HepG2 (cell line): ENCODE results near the gene MYH7B. TPM values are rescaled to one million over a fixed set of nuclear protein-coding genes. Genes with fewer than 3 reads are reported as not detected.

Experiments
- ATAC-seq: fragments of 200-7000 bp; cut with Tn5 transposase; 3 replicates; pipeline ENCODE4 v1.9.1; 2020; ENCODE audit warnings: mild to moderate bottlenecking, moderate library complexity
- BruUV-seq: library from RNA; stranded (reverse); fragments of 400-500 nt; replicated peaks from 2 replicates; lab custom pipeline; 2021; lab: Mats Ljungman, UMichigan
- CTCF ChIA-PET: fragments of 300-600 bp; formaldehyde crosslinking; extraction: SDS; loops from one replicate; lab custom pipeline; 2021; ENCODE audit warnings: low total read pairs, inconsistent platforms, low intra/inter-chr PET ratio; lab: Yijun Ruan, JAX
- POLR2A ChIA-PET: fragments of 350-600 bp; sonication (Branson Sonifier 250); formaldehyde crosslinking; loops from one replicate; lab custom pipeline; 2020; ENCODE audit warnings: antibody characterized with exemption, inconsistent platforms; lab: Yijun Ruan, JAX
- DNase-seq: peaks from one replicate; pipeline ENCODE4 v3.0.0-alpha.2; 2015; ENCODE audit warnings: low spot score
- FAIRE-seq: peaks from 3 replicates; lab custom pipeline; 2011; peaks lifted over from hg19 to GRCh38; lab: Jason Lieb, UNC
- H2AFZ ChIP-seq: one replicate; pipeline ENCODE4 v1.6.1; 2011; ENCODE audit warnings: low read length, inconsistent platforms
- H3K27ac ChIP-seq: fragments of 300-600 bp; 3 replicates; pipeline ENCODE4 v1.8.0; 2011; ENCODE audit warnings: mixed run types, mild to moderate bottlenecking, mixed read lengths, low read length, inconsistent platforms; ENCODE audit not compliant: insufficient read depth; ENCODE audit errors: extremely low read length
- H3K27me3 ChIP-seq, 2 experiments: fragments of 200-600 bp in 1 of 2; 2 replicates in 1 of 2; 3 replicates in 1 of 2; pipeline versions ENCODE4 v1.6.0 to v1.8.0; 2011; ENCODE audit warnings: low read length in 2 of 2, mild to moderate bottlenecking in 2 of 2, moderate library complexity in 2 of 2, inconsistent platforms in 1 of 2; ENCODE audit not compliant: insufficient read depth in 2 of 2, control insufficient read depth in 1 of 2
- H3K36me3 ChIP-seq, 2 experiments: fragments of 200-600 bp in 1 of 2; replicated peaks in 1 of 2; 2 replicates in 1 of 2; 3 replicates in 1 of 2; pipeline versions ENCODE4 v1.5.1 to v1.8.0; 2011; ENCODE audit warnings: low read length in 2 of 2, inconsistent platforms in 1 of 2; ENCODE audit not compliant: insufficient read depth in 2 of 2, control insufficient read depth in 1 of 2
- H3K4me1 ChIP-seq: 2 replicates; pipeline ENCODE4 v1.5.1; 2012; ENCODE audit warnings: low read length, inconsistent platforms; ENCODE audit not compliant: insufficient read depth
- H3K4me2 ChIP-seq: 2 replicates; pipeline ENCODE4 v1.6.0; 2011; ENCODE audit warnings: low read depth, low read length, inconsistent platforms
- H3K4me3 ChIP-seq, 3 experiments: fragments of 200-600 bp in 1 of 3; sonication (generic), shearing (Covaris generic) in 1 of 3; replicated peaks in 1 of 3; 2 replicates each; pipeline ENCODE4 v1.5.1; 2011 to 2016; ENCODE audit warnings: low read length in 3 of 3, inconsistent platforms in 2 of 3, low read depth in 2 of 3, mild to moderate bottlenecking in 2 of 3, control low read depth in 1 of 3, mixed read lengths in 1 of 3; ENCODE audit not compliant: insufficient read depth in 1 of 3
- H3K79me2 ChIP-seq: one replicate; pipeline ENCODE4 v1.6.1; 2011; ENCODE audit warnings: low read length, inconsistent platforms; ENCODE audit not compliant: insufficient read depth
- H3K9ac ChIP-seq: 2 replicates; pipeline ENCODE4 v1.6.0; 2011; ENCODE audit warnings: mild to moderate bottlenecking, low read depth, low read length, inconsistent platforms; ENCODE audit not compliant: insufficient read depth
- H3K9me3 ChIP-seq: 2 replicates; pipeline ENCODE4 v1.5.1; 2012; ENCODE audit warnings: mild to moderate bottlenecking, low read length
- H4K20me1 ChIP-seq: 2 replicates; pipeline ENCODE4 v1.6.0; 2011; ENCODE audit warnings: inconsistent platforms, mild to moderate bottlenecking, low read length, moderate library complexity; ENCODE audit not compliant: insufficient read depth
- CHD4 ChIP-seq: fragments of 200-600 bp; sonication (generic); IDR thresholded peaks from 2 replicates; pipeline ENCODE4 v1.7.0; 2017; ENCODE audit warnings: mild to moderate bottlenecking, low read length, borderline replicate concordance
- GABPA ChIP-seq, 2 experiments: IDR thresholded peaks; 2 replicates each; pipeline ENCODE4 v1.6.1; 2011 to 2016; ENCODE audit warnings: low read depth in 2 of 2, low read length in 1 of 2, missing biosample characterization in 1 of 2, missing genetic modification characterization in 1 of 2
- HNF4A ChIP-seq: sonication (generic); formaldehyde crosslinking; IDR thresholded peaks from 2 replicates; pipeline ENCODE4 v1.4.0; 2020; ENCODE audit warnings: missing genetic modification reagents
- KLF6 ChIP-seq: IDR thresholded peaks from 2 replicates; pipeline ENCODE4 v1.8.0; 2016; ENCODE audit warnings: missing biosample characterization, missing genetic modification reagents
- POGZ ChIP-seq: sonication (generic); formaldehyde crosslinking; IDR thresholded peaks from 2 replicates; pipeline ENCODE4 v1.4.0; 2020; ENCODE audit warnings: mild to moderate bottlenecking, missing genetic modification reagents
- RBFOX2 ChIP-seq: fragments of 200-400 bp; formaldehyde crosslinking; IDR thresholded peaks from 2 replicates; pipeline ENCODE4 v1.6.1; 2017; ENCODE audit warnings: low read depth, mild to moderate bottlenecking, low read length
- SOX13 ChIP-seq, 3 experiments: fragments of 450-650 bp in 1 of 3; sonication (generic) in 1 of 3; formaldehyde crosslinking in 1 of 3; IDR thresholded peaks in 2 of 3; conservative IDR thresholded peaks in 1 of 3; 2 replicates each; pipeline versions ENCODE4 v1.5.0 to v1.6.1; 2016 to 2020; ENCODE audit warnings: antibody characterized with exemption in 1 of 3, mild to moderate bottlenecking in 1 of 3, missing compliant biosample characterization in 1 of 3, missing genetic modification reagents in 1 of 3, moderate library complexity in 1 of 3
- THAP9 ChIP-seq: sonication (generic); formaldehyde crosslinking; IDR thresholded peaks from 2 replicates; pipeline ENCODE4; 2020; ENCODE audit warnings: missing genetic modification reagents, mild to moderate bottlenecking, borderline replicate concordance
- ZBTB38 ChIP-seq: sonication (generic); formaldehyde crosslinking; IDR thresholded peaks from 2 replicates; pipeline ENCODE4 v1.5.1; 2020; ENCODE audit warnings: mild to moderate bottlenecking, missing genetic modification reagents
- ZNF512 ChIP-seq: sonication (generic); formaldehyde crosslinking; IDR thresholded peaks from 2 replicates; pipeline ENCODE4 v1.4.0; 2020; ENCODE audit warnings: mild to moderate bottlenecking, missing genetic modification reagents
- ZNF564 ChIP-seq: sonication (generic); formaldehyde crosslinking; IDR thresholded peaks from 2 replicates; pipeline ENCODE4 v1.8.1; 2023; ENCODE audit warnings: mild to moderate bottlenecking, missing genetic modification reagents
- ZNF615 ChIP-seq: sonication (generic); formaldehyde crosslinking; IDR thresholded peaks from 2 replicates; pipeline ENCODE4 v1.5.0; 2020; ENCODE audit warnings: mild to moderate bottlenecking, missing genetic modification reagents, borderline replicate concordance
- WGBS: methylation state at CpG from one replicate; pipeline ENCODE4 v1.1.6; 2017; ENCODE audit warnings: low lambda C conversion rate; 5-methylcytosine and 5-hydroxymethylcytosine counted together
- in situ Hi-C: cut with HindIII; loops from 2 replicates; pipeline ENCODE4 v1.10.0; 2017; ENCODE audit warnings: low pct_unique_long_range_greater_than_20kb; ENCODE audit not compliant: extremely low pct_ligation_motif_present
- intact Hi-C: fragments of 100-400 bp; cut with micrococcal nuclease; formaldehyde crosslinking; loops from one replicate; pipeline ENCODE4 v1.10.0; 2022; ENCODE audit not compliant: unreplicated experiment
- polyA plus RNA-seq, 8 experiments: library from polyadenylated mRNA; depleted of rRNA in 3 of 8; stranded (reverse) in 7 of 8; unstranded in 1 of 8; fragments of >200 nt; fragmentation: Illumina TruSeq in 4 of 8; extraction: Trizol in 4 of 8; gene quantifications; 2 replicates each; pipeline versions ENCODE4 v1.2.1 to v1.2.3, GENCODE V29; 2011 to 2016; ENCODE audit warnings: low read depth in 4 of 8, missing spikeins in 1 of 8, mixed read lengths in 1 of 8; ENCODE audit not compliant: insufficient read depth in 1 of 8
- total RNA-seq, 5 experiments: library from RNA; depleted of rRNA; stranded (reverse); fragments of >200 nt; fragmentation: Illumina TruSeq; extraction: Trizol; gene quantifications; 2 replicates each; pipeline ENCODE4 v1.2.3, GENCODE V29; 2016; ENCODE audit warnings: low read depth in 1 of 5
- TF ChIP-seq, protein P1 (sequence below): sonication (generic); formaldehyde crosslinking; IDR thresholded peaks from 2 replicates; pipeline ENCODE4 v1.9.0; 2021; ENCODE audit warnings: missing genetic modification reagents, mild to moderate bottlenecking, borderline replicate concordance
- TF ChIP-seq, protein P2 (sequence below): sonication (generic); formaldehyde crosslinking; IDR thresholded peaks from 2 replicates; pipeline ENCODE4 v1.4.0; 2020; ENCODE audit warnings: mild to moderate bottlenecking, missing genetic modification reagents

Gene MYH7B
- total and polyA plus RNA-seq, 2 of the 13 experiments (the other 11 are each of a cell fraction or from before 2014, with no cell fraction given) = 0.05 to 0.20 TPM

GRCh38 chr20:34916774-34917354 lies 38.8 kb upstream of the MYH7B start:
- Histone ChIP-seq H3K27ac (no peak overlapping the region), H3K4me2 (no peak overlapping the region), H3K27me3 (no peaks in the 10 kb centered on the region), H3K79me2 (no peaks in the 10 kb centered on the region), H3K4me3 (no peak overlapping the region), H3K36me3 (peaks cover 6 to 37% of the 10 kb centered on the region in 2 experiments), H2AFZ (no peak overlapping the region), H3K9ac (no peak overlapping the region), H4K20me1 (no peaks in the 10 kb centered on the region), H3K9me3 (no peaks in the 10 kb centered on the region), H3K4me1 (peaks cover 21% of the 10 kb centered on the region)
- in situ Hi-C loops = no loop called here
- 98% methylated on average over 2 of the region's 2 CpGs for WGBS
- no TSS peak for BruUV-seq
- intact Hi-C loops = no loop called here
- FAIRE-seq (no peak), DNase-seq (no peak), ATAC-seq (no peak)
- CTCF ChIA-PET = no interaction called here
- POLR2A ChIA-PET = interaction anchor here (1.3 kb wide), 1 partner anchor 40 kb away, joined by 3 read pairs; the partner anchor contains the start of gene ACSS2
- TF ChIP-seq, protein P1, sequence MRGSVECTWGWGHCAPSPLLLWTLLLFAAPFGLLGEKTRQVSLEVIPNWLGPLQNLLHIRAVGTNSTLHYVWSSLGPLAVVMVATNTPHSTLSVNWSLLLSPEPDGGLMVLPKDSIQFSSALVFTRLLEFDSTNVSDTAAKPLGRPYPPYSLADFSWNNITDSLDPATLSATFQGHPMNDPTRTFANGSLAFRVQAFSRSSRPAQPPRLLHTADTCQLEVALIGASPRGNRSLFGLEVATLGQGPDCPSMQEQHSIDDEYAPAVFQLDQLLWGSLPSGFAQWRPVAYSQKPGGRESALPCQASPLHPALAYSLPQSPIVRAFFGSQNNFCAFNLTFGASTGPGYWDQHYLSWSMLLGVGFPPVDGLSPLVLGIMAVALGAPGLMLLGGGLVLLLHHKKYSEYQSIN (CRISPR knock-in tag) = no peak
- no peak for TF ChIP-seq SOX13 (IDR thresholded peaks at IDR 0.05)
- no peak for TF ChIP-seq SOX13 (CRISPR knock-in tag; conservative IDR thresholded peaks at IDR 0.05 in 1 of 2, IDR thresholded peaks at IDR 0.05 in 1 of 2)
- TF ChIP-seq THAP9 (CRISPR knock-in tag) = no peak
- no peak for TF ChIP-seq ZBTB38 (CRISPR knock-in tag)
- TF ChIP-seq, protein P2, sequence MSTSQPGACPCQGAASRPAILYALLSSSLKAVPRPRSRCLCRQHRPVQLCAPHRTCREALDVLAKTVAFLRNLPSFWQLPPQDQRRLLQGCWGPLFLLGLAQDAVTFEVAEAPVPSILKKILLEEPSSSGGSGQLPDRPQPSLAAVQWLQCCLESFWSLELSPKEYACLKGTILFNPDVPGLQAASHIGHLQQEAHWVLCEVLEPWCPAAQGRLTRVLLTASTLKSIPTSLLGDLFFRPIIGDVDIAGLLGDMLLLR (CRISPR knock-in tag) = no peak
- no peak for TF ChIP-seq POGZ
- TF ChIP-seq HNF4A (CRISPR knock-in tag) = no peak
- no peak for TF ChIP-seq ZNF615 (CRISPR knock-in tag)
- no peak for TF ChIP-seq GABPA (IDR thresholded peaks at IDR 0.05; ENCODE audit: low read depth, low read length)
- no peak for TF ChIP-seq GABPA (CRISPR knock-in tag; IDR thresholded peaks at IDR 0.05; ENCODE audit: low read depth)
- TF ChIP-seq KLF6 = no peak
- TF ChIP-seq ZNF564 (CRISPR knock-in tag) = no peak
- no peak for TF ChIP-seq CHD4
- TF ChIP-seq ZNF512 = no peak
- no peak for TF ChIP-seq RBFOX2
